GM12878 (cell line): ENCODE results near the gene BCAS4. TPM values are rescaled to one million over a fixed set of nuclear protein-coding genes. Genes with fewer than 3 reads are reported as not detected.

Experiments
- ATAC-seq: fragments of 200-7000 bp; cut with Tn5 transposase; 3 replicates; pipeline ENCODE4 v1.9.1; 2020; ENCODE audit warnings: mild to moderate bottlenecking, moderate library complexity
- BruUV-seq: library from RNA; stranded (reverse); fragments of 400-500 nt; replicated peaks from 2 replicates; lab custom pipeline; 2021; lab: Mats Ljungman, UMichigan
- CTCF ChIA-PET: fragments of 300-600 bp; sonication (Branson Sonifier 250); formaldehyde crosslinking; extraction: SDS; loops from one replicate; lab custom pipeline; 2021; ENCODE audit warnings: inconsistent platforms; lab: Yijun Ruan, JAX
- POLR2A ChIA-PET: fragments of 350-600 bp; formaldehyde crosslinking; extraction: SDS; loops from one replicate; lab custom pipeline; 2021; ENCODE audit warnings: inconsistent platforms; lab: Charles Lee
- RAD21 ChIA-PET: fragments of 300-600 bp; sonication (Branson Sonifier 250); formaldehyde crosslinking; loops from one replicate; lab custom pipeline; 2023; ENCODE audit warnings: antibody characterized with exemption; ENCODE audit not compliant: unreplicated experiment; lab: Charles Lee
- SMC1A ChIA-PET: fragments of 300-600 bp; sonication (Branson Sonifier 250); formaldehyde crosslinking; loops from one replicate; lab custom pipeline; 2023; ENCODE audit not compliant: unreplicated experiment, uncharacterized antibody; lab: Charles Lee
- DNase-seq: peaks from one replicate; pipeline ENCODE4 v3.0.0-alpha.2; 2011; ENCODE audit warnings: low read depth, low spot score
- FAIRE-seq: peaks from 3 replicates; lab custom pipeline; 2011; peaks lifted over from hg19 to GRCh38; lab: Jason Lieb, UNC
- H2AFZ ChIP-seq: 2 replicates; pipeline ENCODE4 v1.6.0; 2011; ENCODE audit warnings: low read depth, low read length, control low read depth; ENCODE audit not compliant: control insufficient read depth
- H3K27ac ChIP-seq: 2 replicates; pipeline ENCODE4 v1.5.1; 2011; ENCODE audit warnings: control low read depth; ENCODE audit not compliant: control insufficient read depth, insufficient read depth
- H3K27me3 ChIP-seq, 2 experiments: replicated peaks in 1 of 2; 2 replicates each; pipeline versions ENCODE4 v1.6.0 to v1.6.1; 2011; ENCODE audit warnings: low read length in 1 of 2; ENCODE audit not compliant: control insufficient read depth in 2 of 2, insufficient read depth in 2 of 2
- H3K36me3 ChIP-seq, 2 experiments: 2 replicates each; pipeline ENCODE4 v1.5.1; 2011; ENCODE audit warnings: low read length in 1 of 2; ENCODE audit not compliant: control insufficient read depth in 2 of 2, insufficient read depth in 2 of 2
- H3K4me1 ChIP-seq: 2 replicates; pipeline ENCODE4 v1.6.1; 2011; ENCODE audit warnings: mild to moderate bottlenecking, low read length, moderate library complexity, mixed read lengths; ENCODE audit not compliant: control insufficient read depth, insufficient read depth
- H3K4me2 ChIP-seq: 2 replicates; pipeline ENCODE4 v1.6.0; 2011; ENCODE audit warnings: control low read depth; ENCODE audit not compliant: control insufficient read depth, insufficient read depth
- H3K4me3 ChIP-seq: fragments of 200-600 bp; sonication (generic); 2 replicates; pipeline ENCODE4 v1.5.1; 2016
- H3K79me2 ChIP-seq: 2 replicates; pipeline ENCODE4 v1.6.0; 2011; ENCODE audit warnings: low read length; ENCODE audit not compliant: control insufficient read depth, insufficient read depth
- H3K9ac ChIP-seq: 2 replicates; pipeline ENCODE4 v1.8.0; 2011; ENCODE audit warnings: low read length, control low read depth, mixed read lengths; ENCODE audit not compliant: control insufficient read depth, insufficient read depth
- H3K9me3 ChIP-seq: replicated peaks from 3 replicates; pipeline ENCODE4 v1.5.1; 2011; ENCODE audit warnings: mild to moderate bottlenecking, low read length; ENCODE audit not compliant: control insufficient read depth, insufficient read depth
- H4K20me1 ChIP-seq: 2 replicates; pipeline ENCODE4 v1.6.0; 2011; ENCODE audit not compliant: control insufficient read depth, insufficient read depth
- ATF2 ChIP-seq: IDR thresholded peaks from 2 replicates; pipeline ENCODE4 v1.6.1; 2012; ENCODE audit warnings: low read length, inconsistent platforms
- EZH2 ChIP-seq: IDR thresholded peaks from 2 replicates; pipeline ENCODE4 v1.6.1; 2012; ENCODE audit warnings: low read depth, mild to moderate bottlenecking, control low read depth, inconsistent platforms, low read length, borderline replicate concordance; ENCODE audit not compliant: control insufficient read depth
- FOXK2 ChIP-seq: fragments of 450-650 bp; IDR thresholded peaks from 2 replicates; pipeline ENCODE4 v1.6.1; 2017; ENCODE audit warnings: mild to moderate bottlenecking, moderate library complexity
- MEF2A ChIP-seq: IDR thresholded peaks from 2 replicates; pipeline ENCODE4 v1.6.1; 2011; ENCODE audit warnings: low read depth, mild to moderate bottlenecking, low read length, moderate library complexity; ENCODE audit not compliant: insufficient read depth
- ZBTB4 ChIP-seq: fragments of 450-650 bp; formaldehyde crosslinking; IDR thresholded peaks from 2 replicates; pipeline ENCODE4 v1.4.0; 2022; ENCODE audit warnings: mild to moderate bottlenecking, moderate library complexity
- WGBS: methylation state at CpG from one replicate; pipeline ENCODE4 v1.1.6; 2016; ENCODE audit warnings: low lambda C conversion rate; ENCODE audit not compliant: insufficient replicate concordance, insufficient coverage; ENCODE audit errors: missing lambda C conversion rate; 5-methylcytosine and 5-hydroxymethylcytosine counted together
- in situ Hi-C: fragments of 300-500 bp; cut with MboI; formaldehyde crosslinking; loops from 9 replicates; pipeline ENCODE4 v1.14.3; 2018; ENCODE audit warnings: mixed read lengths
- intact Hi-C: fragments of 100-400 bp; cut with micrococcal nuclease; formaldehyde crosslinking; loops from one replicate; pipeline ENCODE4 v1.14.2; 2022; ENCODE audit not compliant: unreplicated experiment
- polyA plus RNA-seq, 11 experiments: library from polyadenylated mRNA; depleted of rRNA in 4 of 11; unstranded in 6 of 11; stranded (reverse) in 5 of 11; fragments of >200 nt; fragmentation: Nextera tagmentation in 4 of 11; fragmentation: Illumina TruSeq in 1 of 11; extraction: Ambion mirVana in 4 of 11; extraction: Trizol in 1 of 11; gene quantifications; 1 replicate in 1 of 11; 2 replicates in 10 of 11; pipeline versions ENCODE4 v1.2.1 to v1.2.3, GENCODE V29; 2011 to 2016; ENCODE audit warnings: inconsistent platforms in 2 of 11, missing spikeins in 2 of 11, low read depth in 1 of 11
- total RNA-seq, 4 experiments: library from RNA; depleted of rRNA in 3 of 4; stranded (reverse); fragments of >200 nt in 3 of 4; fragmentation: Illumina TruSeq in 1 of 4; extraction: Trizol in 1 of 4; gene quantifications; 2 replicates each; pipeline versions ENCODE4 v1.2.1 to v1.2.3, GENCODE V29; 2013 to 2021
- TF ChIP-seq, protein P1 (sequence below): fragments of 450-650 bp; formaldehyde crosslinking; IDR thresholded peaks from 2 replicates; pipeline ENCODE4 v1.5.0; 2022; ENCODE audit warnings: mild to moderate bottlenecking, missing genetic modification characterization

BCAS4 gene
- total and polyA plus RNA-seq, 10 of the 15 experiments (the other 5 are each of a cell fraction or from before 2014, with no cell fraction given), result 14.8 to 214 (median 65.3) TPM

GRCh38 chr20:50856475-50857041 lies 61.7 kb downstream of the BCAS4 start (continued):
- TF ChIP-seq EZH2 (no peak), MEF2A (no peak), FOXK2 (no peak)

- ChIA-PET SMC1A (no interaction called here), POLR2A (interaction anchor here (0.6 kb wide), 1 partner anchor 42 kb away, joined by 5 read pairs; no protein-coding TSS in a partner anchor), RAD21 (interaction anchor here (1.9 kb wide), 1 partner anchor 63 kb away, joined by 4 read pairs; no protein-coding TSS in a partner anchor), CTCF (interaction anchor here (1.1 kb wide), 1 partner anchor 34 kb away, joined by 3 read pairs; no protein-coding TSS in a partner anchor)
- intact Hi-C loops (no loop called here), in situ Hi-C loops (no loop called here)
- ATAC-seq (no peak), DNase-seq (no peak), FAIRE-seq (no peak)
- TF ChIP-seq ZBTB4 (no peak), ATF2 (no peak)
- TF ChIP-seq, protein P1, sequence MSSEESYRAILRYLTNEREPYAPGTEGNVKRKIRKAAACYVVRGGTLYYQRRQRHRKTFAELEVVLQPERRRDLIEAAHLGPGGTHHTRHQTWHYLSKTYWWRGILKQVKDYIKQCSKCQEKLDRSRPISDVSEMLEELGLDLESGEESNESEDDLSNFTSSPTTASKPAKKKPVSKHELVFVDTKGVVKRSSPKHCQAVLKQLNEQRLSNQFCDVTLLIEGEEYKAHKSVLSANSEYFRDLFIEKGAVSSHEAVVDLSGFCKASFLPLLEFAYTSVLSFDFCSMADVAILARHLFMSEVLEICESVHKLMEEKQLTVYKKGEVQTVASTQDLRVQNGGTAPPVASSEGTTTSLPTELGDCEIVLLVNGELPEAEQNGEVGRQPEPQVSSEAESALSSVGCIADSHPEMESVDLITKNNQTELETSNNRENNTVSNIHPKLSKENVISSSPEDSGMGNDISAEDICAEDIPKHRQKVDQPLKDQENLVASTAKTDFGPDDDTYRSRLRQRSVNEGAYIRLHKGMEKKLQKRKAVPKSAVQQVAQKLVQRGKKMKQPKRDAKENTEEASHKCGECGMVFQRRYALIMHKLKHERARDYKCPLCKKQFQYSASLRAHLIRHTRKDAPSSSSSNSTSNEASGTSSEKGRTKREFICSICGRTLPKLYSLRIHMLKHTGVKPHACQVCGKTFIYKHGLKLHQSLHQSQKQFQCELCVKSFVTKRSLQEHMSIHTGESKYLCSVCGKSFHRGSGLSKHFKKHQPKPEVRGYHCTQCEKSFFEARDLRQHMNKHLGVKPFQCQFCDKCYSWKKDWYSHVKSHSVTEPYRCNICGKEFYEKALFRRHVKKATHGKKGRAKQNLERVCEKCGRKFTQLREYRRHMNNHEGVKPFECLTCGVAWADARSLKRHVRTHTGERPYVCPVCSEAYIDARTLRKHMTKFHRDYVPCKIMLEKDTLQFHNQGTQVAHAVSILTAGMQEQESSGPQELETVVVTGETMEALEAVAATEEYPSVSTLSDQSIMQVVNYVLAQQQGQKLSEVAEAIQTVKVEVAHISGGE, result no peak
- no peak overlapping the region for H3K9ac ChIP-seq
- no peaks in the 10 kb centered on the region for H4K20me1 ChIP-seq
- H3K4me1 ChIP-seq, result no peaks in the 10 kb centered on the region
- no TSS peak for BruUV-seq
- no peaks in the 10 kb centered on the region for H3K79me2 ChIP-seq
- H3K27ac ChIP-seq, result no peak overlapping the region
- H3K9me3 ChIP-seq, result no peaks in the 10 kb centered on the region
- no peak overlapping the region for H2AFZ ChIP-seq
- WGBS, result 96% methylated on average over 7 of the region's 7 CpGs
- no peaks in the 10 kb centered on the region for H3K27me3 ChIP-seq
- H3K4me2 ChIP-seq, result no peak overlapping the region
- peaks cover 0 to 4% of the 10 kb centered on the region in 2 experiments; a peak in 1 of 4 replicates for H3K36me3 ChIP-seq
- H3K4me3 ChIP-seq, result no peak overlapping the region
These were observed 62.5 kb downstream of the BCAS4 start for GRCh38 chr20:50857348-50857747.
